DMS 273 (cell line): ENCODE measurements around the gene LRRC61.

Experiments used
- DNase-seq: peaks from one replicate; lab custom pipeline; 2025; ENCODE audit not compliant: unreplicated experiment; lab: John Stamatoyannopoulos, UW

Gene LRRC61

DNA sequence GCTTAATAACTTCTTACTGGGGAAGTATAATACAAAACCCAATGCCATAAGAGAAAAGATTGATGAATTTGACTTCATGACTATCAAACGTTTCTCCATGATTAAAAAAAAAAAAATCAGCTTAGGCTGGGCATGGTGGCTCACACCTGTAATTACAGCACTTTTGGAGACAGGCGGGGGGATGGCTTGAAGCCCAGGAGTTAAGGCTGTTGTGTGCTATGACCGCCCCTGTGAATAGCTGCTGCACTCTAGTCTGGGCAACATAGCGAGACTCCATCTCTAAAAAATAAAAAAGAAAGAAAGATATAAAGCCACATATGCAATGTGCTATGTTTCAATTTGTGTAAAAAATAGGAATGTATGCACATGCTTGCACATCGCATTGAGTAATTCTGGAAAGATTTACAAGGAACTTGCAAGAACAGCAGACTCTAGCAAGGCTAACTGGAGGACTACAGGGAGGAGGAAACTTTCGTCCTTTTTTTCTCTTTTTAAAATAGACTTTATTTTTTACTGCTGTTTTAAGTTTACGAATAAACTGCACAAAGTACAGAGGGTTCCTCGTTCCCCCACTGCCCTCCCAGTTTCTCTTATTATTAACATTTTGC lies 28.5 kb downstream of the LRRC61 start:
- peak; percentile 63 for DNase-seq

DNA sequence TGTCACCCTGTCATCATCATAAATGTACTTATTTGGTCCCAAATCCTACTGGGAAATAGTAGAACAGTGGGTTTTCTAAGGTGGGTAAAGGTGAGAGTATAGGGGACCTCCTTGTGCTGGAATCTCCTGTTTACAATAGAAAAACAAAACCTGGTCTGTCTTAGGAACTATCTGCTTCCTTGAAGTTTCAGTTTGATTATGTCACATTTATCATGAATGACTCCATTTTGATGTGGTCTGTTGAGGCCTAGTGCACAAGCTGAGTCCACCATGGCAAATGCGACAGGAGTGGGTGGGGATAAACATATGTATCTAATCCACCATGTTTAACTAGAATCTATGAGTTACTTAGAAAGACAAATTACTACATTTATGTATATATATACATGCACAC lies 32.5 kb downstream of the LRRC61 start:
- DNase-seq: no peak

DNA sequence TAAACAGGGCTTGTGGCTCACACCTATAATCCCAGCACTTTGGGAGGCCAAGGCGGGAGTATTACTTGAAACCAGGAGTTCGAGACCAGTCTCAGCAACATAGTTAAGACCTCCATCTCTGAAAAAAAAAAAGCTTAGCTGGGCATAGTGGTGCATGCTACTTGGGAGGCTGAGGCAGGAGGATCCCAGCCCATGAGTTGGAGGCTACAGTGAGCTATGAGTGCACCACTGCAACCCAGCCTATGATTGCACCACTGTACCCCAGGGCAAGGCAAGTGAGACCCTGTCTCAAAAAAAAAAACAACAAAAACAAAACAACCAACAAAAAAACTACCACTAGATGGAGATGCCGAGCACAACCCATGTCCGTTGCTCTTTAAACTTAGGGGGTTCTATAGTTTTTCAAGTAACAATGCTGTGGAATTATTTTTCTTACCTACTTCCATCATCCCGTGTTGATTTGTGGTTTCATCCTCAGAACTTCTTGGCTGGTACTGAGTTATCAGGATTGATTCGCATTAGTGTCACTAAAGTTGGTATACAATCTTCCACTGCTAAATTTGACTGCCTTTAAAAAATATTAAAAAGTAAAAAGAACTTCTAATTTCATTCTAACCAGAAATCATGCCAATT lies 33.2 kb downstream of the LRRC61 start:
- DNase-seq: peak; percentile 81

DNA sequence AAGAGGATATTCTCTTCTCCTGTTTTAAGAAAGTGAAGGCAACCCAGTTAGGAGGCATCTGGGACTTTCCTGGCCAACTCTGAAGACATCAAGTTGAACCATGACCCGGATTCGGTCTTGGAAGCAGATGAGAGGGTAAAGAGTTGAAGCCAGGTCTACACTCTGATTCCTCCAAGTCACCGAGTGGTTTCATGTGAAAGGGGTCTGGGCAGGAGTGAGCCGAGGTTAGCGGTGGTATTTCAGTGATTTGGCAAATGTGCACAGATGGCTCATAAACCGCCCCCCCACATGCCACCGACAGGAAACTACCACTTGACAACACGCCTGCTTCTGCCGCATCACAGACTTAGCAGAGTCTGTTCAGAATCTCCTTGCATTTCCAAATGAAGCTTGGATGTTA lies 34.1 kb downstream of the LRRC61 start:
- DNase-seq: peak; percentile 95

DNA sequence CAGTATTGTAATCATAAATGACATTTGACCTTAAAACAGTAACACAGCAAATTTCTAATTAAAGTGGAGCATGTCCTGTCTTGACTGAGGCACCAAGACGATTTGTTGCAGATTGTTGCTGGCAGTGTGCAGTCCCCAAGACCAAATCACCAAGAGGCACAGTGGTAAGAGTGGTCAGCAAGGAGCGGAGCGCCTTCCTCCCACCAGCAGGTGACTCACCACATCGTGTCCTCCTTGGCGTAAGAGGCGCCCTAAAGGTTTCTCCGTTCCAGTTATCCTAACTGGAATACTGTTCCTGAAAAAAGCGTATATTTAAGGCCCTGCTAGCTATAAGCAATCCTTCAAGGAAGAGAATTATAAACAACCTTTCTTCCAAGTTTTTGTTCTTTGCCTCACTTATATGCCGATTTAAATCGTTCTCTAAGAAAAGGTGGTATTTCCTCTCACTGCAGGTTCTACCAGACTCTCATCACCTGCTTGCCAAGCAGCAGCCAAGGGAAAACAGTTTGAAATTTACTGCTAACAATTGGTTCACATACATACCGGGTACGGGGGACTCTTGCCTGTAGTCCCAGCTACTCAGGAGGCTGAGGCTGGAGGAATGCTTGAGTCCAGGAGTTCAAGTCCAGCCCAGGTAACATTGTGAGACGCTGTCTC lies 34.7 kb downstream of the LRRC61 start:
- no peak for DNase-seq

DNA sequence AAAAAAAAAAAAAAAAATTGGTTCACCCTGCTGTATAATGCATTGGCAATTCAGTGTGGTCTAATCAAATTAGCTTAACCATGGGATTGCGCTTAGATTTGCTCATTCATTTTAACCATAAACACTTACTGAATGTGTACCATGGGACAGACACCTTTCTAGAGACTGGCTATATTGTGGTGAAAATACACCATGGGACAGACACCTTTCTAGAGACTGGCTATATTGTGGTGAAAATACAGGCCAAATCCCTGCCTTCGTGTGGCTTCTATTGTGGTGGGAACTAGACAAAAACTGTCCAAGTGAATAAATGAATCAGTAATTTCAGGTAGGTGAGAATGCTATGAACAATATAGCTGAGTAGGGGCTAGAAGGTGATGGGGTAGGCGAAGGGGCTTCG lies 35.3 kb downstream of the LRRC61 start:
- DNase-seq: no peak

DNA sequence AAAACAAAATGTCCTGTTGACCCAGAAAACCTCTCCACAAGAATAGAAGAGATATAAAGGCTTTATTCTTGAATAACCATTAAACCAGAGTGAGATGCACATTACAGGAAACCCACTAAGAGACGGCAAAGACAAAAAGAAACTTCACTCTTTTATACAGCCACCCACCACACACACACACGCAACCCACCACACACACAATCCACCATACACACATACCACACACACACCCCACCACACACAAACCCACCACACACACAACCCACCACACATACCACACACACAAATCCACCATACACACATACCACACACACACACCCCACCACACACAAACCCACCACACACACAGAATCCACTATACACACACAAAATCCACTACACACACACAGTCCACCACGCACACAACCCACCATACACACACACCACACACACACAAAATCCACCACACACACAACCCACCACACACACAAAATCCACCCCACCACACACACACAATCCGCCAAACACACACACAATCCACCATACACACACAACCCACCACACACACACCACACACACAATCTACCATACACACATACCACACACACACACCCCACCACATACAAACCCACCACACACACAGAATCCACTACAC lies 36.0 kb downstream of the LRRC61 start:
- no peak for DNase-seq

DNA sequence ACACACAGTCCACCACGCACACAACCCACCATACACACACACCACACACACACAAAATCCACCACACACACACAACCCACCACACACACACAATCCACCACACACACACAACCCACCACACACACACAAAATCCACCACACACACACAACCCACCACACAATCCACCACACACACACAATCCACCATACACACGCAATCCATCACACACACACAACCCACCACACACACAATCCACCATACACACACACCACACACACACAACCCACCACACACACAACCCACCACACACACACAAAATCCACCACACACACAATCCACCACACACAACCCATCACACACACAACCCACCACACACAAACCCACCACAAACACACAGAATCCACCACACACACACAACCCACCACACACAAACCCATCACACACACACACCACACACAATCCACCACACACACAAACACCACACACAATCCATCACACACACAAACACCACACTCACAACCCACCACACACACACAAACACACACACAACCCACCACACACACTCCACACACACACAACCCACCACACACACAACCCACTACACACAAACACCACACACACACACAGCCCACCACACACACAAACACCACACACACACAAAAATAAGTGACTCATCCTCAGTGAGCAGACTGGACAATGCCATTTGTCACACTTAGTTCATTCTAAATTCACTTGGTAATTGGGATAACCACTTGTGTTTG lies 36.6 kb downstream of the LRRC61 start:
- DNase-seq: no peak

DNA sequence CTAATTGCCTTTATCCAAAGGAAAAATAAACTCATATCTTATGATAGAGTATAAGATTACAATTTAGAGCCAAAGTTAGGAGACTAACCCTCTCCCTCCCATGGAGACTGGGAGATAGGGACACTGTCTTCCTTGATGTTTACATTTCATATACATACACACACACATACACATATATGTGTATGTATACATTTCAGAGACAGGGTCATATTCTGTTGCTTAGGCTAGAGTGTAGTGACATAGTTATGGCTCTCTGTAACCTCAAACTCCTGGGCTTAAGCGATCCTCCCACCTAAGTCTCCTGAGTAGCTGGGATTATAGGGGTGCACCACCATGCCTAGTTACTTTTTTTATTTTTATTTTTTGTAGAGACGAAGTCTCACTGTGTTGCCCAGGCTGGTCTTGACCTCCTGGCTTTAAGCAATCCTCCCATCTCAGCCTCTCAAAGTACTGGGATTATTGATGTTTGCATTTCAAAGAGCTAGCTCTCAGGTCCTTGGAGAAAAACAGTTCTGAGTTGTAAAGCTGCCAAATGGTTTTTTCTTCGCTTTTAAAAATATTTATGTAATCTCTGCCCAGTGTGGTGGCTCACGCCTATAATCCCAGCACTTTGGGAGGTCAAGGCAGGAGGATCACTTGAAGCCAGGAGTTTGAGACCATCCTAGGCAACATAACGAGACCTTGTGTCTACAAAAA lies 37.4 kb downstream of the LRRC61 start:
- DNase-seq: no peak

DNA sequence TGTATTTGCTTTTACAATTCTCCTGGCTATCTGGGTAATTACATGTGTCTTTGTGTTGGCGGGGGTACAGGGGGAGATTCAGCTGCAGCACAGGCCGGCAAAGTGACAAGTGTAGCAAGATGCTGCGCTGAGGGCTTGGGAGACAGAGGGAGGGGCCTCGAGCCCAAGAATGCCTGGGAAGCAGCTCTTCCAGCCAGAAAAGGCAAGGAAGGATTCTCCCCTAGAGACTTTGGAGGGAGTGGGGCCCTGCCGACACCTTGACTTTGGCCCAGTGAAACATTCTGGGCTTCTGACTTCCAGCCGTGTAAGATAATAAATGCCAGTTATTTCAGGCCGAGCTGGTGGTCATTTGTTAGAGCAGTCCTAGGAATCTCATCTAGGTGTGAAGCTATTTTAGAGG lies 38.2 kb downstream of the LRRC61 start:
- no peak for DNase-seq

DNA sequence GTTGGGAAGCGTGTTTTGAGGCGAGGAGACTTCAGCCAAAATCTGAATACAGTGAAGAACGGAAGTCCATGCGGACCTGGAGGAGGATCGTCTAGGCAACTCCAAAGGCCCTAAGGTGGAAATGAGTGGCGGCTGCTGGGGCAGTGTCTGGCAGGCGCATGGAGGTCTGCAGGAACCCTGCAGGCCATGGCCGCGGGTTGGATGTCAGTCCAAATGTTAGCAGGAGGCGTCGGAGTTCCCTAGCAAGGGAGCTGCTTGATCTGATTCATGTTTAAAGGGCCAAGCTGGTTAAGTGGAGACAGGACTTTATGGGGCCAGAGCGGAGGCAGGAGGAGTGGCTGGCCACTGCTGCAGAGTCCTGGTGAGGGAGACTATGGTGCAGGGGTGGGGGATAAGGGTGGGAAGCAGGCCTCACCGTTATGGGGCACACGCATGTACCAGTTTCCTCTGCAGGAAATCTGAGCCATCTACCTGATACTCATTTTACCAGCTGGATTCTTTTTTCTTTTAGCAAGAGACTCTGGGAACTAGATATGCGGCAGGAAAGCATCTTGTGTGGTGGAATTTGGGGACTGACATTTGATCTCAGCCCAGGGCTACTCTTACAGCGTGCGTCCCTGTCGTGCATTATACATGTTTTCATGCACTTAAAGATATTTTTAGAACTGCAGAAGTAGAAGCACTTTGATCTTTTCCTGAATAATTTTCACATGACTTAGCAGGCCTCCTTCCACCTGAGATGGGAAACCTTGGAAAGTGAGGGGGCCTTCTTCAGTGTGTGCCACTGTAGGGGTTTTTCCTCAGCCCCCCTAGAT lies 38.9 kb downstream of the LRRC61 start:
- no peak for DNase-seq

DNA sequence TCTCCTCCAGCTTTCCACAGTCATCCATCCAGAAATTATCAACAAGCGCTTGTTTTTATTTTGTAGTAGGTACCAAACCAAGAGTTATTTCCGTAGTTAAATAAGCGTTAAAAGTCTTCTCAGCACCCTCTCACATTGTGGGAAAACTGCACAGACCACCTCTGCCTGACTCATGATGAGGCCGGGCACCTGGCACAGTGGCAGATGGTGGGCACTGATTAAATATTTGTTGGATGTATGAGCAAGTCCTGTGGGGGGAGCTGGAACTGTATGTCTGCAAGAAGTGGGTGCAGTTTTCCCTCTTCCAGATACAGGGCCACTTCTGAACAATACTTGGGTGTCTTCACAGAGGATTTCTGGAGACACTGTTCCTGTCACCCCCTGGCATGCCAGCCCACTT lies 40.2 kb downstream of the LRRC61 start:
- peak; percentile 92 for DNase-seq

DNA sequence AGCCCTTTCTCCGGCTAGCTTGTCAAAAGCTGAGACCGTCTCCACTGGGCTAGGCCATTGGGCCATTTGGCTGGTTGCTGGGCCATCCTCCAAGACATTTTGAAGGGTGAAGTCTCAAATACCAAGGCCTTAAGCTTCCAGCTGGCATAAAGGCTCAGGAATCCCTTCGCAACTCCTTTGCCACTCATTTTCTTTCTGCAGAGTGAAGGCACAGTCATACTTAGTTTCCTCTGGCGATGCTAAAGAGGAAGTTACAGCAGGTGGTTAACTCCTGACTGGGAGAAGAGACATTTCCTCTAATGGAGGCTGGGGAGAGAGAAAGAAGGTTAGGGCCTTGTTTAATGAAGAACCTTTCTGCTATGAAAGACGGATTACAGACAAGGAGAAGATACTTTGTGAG lies 40.7 kb downstream of the LRRC61 start:
- DNase-seq: no peak

DNA sequence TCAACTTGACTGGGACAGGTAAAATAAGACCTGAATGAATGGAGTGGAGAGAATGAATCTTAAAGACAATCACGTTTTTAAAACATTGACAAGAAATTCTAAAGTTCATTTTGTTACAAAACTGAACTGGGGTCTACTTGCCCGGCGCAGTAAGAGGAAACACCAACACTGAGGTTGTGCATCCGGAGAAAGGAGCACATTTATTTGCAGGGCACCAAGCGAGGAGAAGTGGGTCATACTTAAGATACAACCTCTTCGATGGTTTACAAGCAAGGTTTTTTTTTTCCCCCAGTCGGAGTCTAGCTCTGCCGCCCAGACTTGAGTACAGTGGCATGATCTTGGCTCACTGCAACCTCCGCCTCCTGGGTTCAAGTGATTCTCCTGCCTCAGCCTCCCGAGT lies 42.0 kb downstream of the LRRC61 start:
- no peak for DNase-seq

DNA sequence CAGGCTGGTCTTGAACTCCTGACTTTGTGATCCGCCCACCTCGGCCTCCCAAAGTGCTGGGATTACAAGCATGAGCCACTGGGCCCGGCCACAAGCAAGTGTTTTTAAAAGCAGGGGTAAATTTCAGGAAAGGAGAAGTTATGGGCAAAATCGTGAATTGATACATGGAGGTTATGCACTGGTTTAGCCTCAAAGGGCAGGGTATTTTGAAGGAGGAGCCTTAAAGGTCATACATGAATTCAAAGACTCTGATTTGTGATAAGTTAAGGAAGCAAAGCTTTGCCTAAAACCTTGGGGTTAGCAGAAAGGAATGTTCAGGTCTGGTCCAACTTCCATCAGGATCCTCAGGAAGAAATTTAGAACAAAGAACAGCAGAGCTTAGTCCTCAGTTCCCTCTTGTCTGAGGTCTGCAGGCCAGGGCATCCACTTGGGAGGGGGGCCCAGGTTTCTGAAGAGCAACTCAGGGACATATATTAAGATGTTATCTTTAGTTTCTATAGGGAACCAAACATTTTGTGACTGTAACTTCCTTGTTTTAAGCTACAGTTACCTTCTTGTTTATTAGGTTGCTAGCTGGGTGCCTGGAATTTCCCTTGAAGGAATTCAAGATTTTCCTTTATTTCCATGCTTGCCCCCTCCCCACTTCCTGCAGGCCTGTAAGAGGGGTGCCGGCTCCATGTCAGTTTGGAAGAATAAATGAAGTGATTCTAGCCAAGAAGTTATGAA lies 42.7 kb downstream of the LRRC61 start:
- no peak for DNase-seq

DNA sequence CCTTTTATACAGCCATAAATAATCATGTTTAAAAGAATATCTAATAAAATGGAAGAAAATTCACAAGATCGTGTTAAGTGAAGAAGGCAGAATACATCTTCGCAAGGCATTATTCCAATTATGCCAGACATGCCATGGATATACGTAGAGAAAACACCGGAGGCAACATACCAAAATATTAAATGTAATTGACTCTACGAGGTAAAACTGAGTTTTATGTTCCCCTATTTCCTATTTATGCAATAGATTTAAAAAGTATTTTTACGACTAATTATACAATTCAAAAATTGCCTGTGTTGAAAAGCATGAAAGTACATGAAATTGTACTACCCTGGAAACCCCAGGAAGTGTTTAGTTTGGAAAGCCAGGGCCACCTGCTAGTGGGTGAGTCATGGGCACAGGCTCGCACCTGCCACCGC lies 44.5 kb downstream of the LRRC61 start:
- no peak for DNase-seq

DNA sequence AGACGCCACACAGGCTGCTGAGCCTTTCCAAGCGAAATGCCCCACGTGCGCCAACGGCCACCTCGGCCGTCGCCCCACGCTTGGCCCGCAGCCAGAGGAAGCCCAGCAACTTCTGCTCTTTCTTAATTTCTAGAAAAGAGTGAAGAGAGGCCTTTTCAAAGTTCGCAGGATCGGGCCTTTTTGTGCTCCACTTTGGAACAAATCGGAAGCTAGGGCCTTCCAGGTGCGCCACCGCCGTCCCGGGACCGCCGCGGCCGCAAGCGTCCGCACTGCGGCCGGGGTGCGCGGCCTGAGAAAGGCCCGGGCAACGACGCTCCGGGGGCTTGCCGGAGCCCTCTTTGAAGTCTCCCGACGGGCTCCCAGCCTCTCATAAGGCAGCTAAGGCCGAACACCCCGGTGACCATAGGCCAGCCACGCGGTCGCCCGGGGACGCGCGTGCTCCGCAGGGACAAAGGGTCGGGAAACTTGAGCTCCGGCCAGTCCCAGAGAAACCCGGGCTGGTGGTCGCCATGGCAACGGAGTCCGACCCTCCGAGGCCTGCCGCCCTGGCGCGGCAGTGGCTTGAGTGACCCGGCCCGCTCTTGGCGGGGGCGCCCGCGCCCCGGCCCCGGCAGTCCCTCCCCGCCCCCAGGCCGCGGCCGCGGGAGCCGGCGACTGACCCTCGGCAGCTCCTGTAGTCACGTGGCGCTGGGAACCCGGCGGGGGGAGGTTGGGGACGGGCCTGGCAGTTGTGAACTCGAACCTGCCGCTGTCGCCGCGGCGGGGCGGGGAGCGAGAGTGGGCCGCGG lies 45.1 kb downstream of the LRRC61 start, which contains the start of gene REPIN1:
Gene REPIN1 (plus strand): TSS at position 727 of the 788 bp plus-strand sequence. CDS start 890 bp downstream, outside the sequence.
- peak; percentile 98 for DNase-seq
